HG02852 (cell line): ENCODE measurements around the gene DUSP11.
"Not testable (repeated sequence)": the region's sequence is repeated elsewhere in the genome, so short reads cannot be mapped to it uniquely, and the experiment has no call there.

ENCODE experiments used
- ATAC-seq: cut with Tn5 transposase; IDR thresholded peaks from one replicate; pipeline ENCODE4 v1.9.1; 2021; ENCODE audit warnings: mild to moderate bottlenecking, moderate library complexity; ENCODE audit not compliant: unreplicated experiment

Gene DUSP11

DNA sequence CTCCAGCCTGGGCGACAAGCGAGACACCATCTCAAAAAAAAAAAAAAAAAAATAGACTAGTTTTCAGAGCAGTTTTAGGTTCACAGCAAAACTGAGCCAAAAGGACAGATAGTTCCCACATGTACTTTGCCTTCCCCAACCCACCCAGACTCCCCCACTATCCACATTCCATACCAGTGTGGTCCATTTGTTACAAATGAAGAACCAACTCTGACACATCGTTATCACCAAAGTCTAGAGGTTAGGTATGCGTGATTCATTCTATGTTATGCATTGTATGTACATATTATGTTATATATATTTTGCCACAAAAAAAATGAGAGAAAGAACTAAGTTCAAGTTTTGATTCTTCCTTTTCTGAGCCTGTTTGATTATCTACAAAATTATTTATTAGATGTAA, 3.5 kb downstream of the DUSP11 start:
- no peak for ATAC-seq

DNA sequence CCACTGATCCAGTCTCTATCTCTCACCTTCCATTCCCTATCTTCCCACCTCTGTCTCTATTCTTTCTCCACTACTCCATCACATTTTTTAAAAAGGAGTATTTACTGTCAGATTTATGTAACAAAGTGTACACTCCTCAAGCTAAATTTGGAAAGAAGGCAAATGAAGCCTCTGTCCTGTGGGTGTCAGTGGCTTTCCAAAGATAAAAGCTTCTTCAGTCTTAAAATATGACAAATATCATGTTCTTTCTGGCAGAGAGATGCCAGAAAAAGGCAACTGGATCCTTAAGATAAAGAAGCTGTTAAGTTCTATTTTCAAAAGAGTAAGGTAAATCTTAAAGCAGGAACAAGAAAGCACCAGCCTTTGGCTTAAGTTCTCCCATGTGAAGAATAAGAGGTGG, 7.1 kb downstream of the DUSP11 start:
- no peak for ATAC-seq

DNA sequence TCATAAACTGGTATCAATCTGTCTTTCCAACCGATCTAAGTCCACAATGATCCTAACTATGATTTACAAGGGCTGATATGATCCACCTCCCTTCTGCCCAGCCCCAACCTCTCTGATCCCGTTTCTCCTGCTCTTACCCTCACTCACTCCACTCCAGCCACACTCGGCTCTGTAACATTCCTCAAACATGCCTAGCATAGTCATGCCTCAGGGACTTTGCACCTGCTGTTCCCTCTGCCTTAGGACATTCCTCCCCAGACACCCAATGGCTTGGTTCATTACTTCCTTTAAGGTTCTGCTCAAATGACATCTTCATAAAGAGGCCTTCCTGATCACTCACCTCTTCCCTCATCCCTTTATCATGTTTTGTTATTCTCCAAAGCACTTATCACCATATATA, 9.2 kb downstream of the DUSP11 start:
- ATAC-seq, result no peak

DNA sequence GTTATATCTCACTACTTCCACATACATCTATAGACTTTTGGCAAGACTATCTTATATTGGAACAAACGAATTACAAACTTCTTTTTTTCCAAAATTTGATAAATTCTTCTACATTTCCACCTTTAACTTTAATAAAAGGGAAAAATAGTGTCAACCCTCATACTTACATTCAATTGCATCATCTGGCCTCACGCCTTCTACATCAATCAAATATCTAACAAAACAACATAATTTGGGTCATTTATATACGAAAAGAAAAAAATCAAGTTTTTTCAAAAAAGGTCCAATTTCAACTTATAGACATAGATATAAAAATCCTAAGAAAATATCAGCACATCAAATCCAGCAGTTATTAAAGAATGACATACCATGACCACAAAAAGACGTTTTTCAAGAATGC, 12.9 kb downstream of the DUSP11 start:
- ATAC-seq, result no peak

DNA sequence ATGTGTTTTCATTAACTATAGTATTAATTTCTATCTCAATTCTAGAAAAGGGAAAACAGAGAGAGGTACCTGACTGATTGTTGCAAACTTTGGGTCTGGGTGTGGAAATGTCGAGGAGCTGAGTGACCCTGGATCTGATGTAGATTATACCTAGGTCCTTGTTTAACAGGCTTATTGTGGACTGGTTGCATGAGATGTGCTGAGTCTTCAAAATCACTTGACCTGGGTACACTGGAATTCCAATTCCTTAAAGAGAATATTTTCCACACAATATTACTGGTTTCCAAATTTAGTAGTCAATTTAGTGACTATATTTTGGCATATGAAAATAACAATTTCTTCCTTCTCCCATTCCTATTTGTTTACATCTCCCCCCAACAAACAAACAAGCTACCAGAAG, 13.6 kb downstream of the DUSP11 start:
- no peak for ATAC-seq

DNA sequence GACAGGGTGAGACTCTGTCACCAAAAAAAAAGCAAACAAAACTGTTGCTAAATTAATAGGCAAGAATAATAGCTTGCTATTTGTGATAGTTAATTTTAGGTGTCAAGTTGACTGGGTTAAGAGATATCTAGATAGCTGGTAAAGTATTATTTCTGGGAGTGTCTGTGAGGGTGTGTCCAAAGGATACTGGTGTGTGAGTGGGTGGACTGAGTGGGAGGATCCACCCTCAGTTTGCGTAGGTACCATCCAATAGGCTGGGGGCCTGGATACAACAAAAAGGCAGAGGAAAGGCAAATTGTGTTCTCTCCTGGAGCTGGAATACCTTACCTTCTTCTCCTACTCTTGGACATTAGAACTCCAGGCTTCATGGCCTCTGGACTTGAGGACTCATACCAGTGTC, 15.0 kb downstream of the DUSP11 start:
- no peak for ATAC-seq

DNA sequence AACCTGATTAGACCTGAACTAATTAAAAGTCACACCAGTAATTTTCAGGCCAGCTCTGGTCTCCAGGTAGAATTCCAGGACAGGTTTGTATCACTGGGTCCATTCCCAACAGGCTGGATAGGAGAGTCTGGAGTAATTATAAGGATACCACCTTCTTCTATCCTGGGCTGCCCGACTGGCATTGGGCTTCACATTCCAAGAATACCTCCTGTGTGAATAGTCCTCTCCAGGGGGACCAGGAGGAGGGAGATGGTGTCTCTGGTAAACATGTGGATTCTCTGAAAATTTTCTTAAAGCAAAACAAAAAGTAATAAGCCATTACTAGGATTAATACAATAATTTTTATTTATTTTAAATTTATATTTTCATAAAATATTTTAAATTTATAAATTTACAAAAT, 17.3 kb downstream of the DUSP11 start:
- no peak for ATAC-seq

DNA sequence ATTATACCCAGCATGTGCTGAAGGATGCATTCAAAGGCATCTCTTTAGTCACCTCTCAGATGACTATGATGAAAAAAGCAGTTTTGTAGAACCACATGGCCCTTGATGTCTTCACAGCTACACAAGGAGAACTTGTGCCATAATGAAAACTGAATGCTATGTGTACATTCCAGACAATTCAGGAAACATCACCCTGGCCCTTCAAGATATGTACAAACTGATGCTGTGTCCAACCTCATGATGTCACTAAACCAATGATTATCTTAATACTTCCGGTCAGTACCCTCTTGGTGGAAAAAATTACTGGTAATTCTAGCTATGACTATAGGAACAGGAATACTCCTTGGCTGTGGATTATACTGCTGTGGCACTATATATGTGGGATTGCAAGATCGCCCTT, 20.0 kb downstream of the DUSP11 start:
- no peak for ATAC-seq

DNA sequence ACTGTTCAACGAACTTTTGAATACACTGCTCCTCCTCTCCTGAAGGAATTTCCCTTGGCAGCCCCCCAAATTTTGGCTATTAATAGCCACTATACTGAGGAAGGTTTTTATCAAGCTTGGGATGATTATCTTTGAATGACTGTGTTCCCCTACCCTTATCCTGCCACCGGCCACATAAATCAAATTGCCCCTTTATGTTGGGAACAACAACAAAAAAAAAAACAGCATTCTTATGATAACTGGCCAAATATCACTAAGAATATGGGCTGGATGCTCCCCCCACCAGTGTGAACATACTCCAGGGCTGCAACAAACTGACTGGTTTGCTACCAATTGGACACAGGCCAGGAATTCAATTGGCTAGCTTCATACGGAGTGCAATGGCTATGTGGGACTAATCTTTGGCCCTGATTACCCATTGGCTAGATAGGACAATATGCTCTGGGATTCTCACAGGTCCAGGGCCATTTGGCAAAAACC, 20.6 kb downstream of the DUSP11 start:
- ATAC-seq, result no peak

DNA sequence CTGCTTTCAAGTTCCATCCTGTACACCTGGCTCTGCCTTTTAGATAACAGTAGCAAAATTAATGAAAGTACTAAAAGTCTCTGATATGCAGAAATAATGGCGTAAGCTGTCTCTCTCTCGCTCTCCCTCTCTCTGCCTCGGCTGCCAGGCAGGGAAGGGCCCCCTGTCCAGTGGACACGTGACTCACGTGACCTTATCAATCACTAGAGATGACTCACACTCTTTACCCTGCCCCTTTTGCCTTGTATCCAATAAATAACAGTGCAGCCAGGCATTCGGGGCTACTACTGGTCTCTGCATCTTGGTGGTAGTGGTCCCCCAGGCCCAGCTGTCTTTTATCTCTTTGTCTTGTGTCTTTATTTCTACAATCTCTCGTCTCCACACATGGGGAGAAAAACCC, 25.6 kb downstream of the DUSP11 start:
- ATAC-seq, result not testable (repeated sequence)

DNA sequence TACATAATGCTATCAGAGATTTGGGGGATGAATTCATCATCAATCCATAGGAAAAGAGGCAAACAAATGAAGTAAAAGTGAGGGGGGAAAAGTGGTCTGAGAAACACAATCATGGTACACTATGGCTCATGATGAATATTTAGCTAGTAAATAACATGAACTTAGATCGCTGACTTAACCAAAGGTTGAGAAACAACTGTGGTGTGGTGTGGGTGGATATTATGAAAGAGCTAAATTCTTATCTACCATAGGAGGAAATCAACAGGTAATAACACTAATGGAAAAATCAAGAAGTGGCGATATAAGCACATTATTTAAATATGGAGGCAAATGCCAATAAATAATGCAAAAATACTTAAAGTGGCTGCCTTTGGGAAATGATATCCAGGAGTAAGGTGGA, 30.6 kb downstream of the DUSP11 start:
- ATAC-seq, result no peak

DNA sequence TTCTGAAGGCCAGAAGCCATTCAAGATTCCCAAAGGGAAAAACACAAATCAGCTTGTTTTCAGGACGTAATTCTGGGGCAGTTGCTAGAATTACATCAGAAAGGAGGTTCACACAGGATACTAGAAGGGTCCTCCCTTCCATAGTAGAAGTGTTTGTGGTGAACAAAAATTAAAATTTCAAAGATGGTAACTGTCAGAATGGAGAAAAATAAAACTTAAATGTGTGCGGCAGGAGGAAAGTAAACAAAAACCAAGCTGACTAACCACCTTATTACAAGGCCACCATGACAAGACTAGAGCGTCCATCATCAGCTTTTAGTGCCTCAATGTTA, 33.1 kb downstream of the DUSP11 start:
- ATAC-seq, result no peak

DNA sequence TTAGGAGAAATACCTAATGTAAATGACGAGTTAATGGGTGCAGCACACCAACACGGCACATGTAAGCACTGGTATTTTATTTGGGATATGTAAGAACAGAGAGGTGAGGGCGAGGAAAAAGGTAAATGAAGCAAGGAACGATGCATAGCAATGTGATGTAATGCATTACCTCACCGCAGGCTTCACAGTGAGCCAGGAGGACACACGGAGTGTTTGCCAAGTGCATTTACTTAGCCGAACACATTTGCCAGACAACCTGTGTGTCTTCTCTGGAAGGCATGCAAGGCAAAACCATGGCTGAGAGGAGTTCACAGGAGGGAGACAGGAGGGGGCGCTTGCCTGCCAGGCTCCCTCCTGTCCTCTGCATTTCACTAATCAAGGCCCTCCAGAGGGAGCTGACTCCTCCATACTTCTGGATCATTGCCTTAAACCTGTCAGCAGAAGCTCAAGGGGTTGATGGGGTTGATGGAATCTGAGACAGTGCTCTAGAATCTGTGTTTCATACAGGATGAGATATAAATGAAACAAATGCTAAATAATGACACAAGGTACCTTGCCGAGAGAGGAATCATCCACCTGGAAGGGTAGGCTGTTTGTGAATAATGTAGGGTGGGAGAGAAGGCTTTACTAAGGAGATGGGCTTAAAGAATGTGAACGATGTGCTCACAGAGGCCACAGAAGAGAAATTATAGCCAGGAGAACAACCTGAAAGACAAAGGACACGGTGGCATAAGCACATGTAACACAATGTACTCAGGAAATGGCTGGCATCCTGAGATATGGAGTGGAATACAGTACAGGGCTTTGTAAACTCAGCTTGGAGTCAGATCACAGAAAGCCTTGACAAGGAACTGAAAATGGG, 33.7 kb downstream of the DUSP11 start:
- ATAC-seq, result no peak

DNA sequence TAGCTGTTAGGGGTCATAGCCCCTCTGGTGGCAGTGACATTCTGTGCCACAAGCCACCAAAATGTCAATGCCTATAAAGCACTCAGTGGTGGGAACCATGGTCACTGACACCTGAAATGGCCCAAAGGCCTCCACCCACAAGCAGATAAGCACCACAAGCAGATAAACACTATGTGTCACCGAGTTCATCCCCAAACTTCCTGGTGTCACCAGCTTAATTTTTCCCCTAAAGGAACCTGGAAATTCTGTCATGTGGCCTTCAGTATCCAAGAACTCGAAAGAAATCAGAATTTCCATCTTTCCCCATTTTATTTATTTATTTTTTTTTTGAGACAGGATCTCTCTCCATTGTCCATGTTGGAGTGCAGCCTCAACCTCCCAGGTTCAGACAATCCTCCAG, 39.1 kb downstream of the DUSP11 start:
- ATAC-seq, result no peak

DNA sequence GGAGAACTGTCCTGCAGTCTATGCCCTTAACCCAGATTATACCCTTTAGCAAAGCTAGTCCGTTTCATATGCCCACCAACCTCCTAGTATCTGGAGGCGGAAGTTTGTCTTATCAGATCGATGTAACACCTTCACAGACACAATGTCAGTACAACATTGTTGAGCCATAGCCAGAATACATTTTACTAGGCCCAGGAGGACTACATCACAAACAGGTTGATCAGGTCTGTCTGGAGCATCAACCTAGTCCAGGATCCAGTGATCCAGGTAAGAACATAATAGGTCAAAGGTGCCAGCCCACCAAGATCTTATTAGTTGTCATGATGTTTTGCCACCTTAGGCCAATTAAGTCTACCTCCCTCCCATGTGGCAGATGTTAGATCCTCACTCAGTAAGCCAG, 40.8 kb downstream of the DUSP11 start:
- ATAC-seq, result no peak

DNA sequence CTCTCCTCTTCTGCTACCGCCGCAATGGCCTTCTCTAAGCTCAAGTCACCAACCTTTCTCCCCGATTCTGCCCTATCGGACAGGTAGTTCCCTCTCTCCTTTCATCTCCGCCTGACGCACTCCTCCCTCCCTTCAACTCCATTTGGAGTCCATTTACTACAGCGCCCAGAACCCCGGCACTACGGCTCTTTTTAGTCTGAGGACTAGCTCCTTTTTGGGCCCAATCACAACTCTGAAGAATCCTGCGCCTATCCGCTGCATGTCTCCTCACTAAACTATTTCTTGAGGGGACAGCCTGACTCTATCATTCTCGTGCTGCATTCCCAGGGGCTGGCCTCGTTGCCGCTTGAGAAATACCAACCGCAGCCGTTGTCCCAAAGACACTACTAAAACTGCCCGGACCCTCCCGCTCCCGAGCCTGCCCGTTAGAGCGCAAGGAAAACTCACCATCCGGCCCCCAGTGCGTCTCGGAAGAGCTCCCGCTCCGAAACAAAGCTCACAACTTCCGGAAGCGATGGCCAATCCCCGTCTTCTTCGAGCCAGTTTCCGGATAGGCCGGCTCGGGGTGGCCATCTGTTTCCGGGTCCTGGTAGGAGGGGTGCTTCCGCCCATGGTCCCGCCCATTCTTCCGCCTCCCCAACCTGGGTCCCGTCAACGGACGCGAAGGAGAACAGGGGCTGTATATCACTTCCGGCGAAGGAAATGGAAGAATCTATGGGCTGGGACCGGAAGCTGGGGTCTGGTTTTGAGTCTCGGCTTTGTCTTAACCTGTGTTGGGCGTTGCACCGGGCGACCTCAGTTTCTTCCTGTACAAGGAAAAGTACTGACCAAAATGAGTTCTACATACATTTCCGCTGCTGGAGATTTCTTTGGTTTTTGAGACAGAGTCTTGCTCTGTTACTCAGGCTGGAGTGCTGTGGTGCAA, 42.8 kb downstream of the DUSP11 start, which contains the start of gene TPRKB:
Gene TPRKB, minus strand, starts transcription at position 491 of the 925 bp plus-strand sequence. CDS start 2,776 bp downstream, outside the sequence.
- peak; percentile 99 for ATAC-seq

DNA sequence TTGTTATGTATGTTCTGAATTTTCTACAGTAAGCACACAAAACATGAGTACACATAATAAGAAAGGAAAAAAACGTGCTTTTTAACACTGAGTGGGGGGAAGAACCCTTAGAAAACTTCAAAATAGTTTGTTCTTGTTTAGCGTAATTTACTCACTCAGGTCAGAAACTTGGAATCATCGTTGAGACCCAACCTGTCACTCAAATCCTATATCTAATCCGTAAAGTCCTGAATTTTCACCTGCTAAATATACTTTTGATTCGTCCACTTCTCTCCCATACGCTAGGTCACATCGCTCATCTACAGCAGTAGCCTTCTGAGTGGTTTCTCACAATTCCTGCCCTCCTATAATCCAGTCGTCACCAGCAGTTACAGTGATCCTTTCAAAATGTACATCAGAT, 43.5 kb downstream of the DUSP11 start:
- no peak for ATAC-seq

DNA sequence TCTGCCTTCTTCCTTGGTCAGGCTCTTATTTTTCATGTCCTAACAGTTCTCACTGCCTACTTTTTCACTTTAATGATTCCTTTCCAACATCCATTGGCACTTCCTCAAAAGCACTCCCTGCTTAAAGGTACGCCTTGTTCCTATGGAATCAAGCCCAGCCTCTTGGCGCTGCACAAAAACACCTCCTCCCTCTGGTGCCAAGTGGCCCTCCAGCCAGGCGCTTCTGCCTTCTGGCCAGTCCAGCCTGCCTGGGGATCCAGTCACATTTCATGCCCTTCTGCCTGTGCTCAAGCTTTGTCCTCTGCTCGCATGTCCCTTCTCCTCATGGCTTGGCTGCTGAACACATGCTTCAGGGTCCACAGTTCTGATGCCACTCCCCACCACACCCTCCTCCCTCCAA, 49.1 kb downstream of the DUSP11 start:
- ATAC-seq, result no peak

DNA sequence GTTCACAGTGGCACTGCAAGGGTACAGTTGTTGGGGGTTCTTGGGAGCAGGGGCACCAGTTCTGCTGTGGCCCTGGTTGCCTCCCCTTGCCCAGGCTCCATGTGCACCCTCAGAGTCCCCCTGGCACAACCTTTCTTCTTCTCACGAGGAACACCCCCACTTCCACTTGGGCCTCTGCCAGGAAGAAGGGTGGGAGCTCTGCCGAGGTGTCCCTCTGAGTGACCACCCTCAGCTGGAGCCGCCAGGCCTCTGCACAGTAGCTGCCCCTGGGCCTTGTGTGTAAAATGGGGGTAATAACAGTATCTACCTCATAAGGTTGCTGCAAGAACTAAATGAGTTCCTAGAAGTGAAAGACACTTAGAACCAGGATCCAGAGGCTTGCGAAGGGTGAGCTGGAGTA, 51.2 kb downstream of the DUSP11 start:
- no peak for ATAC-seq

DNA sequence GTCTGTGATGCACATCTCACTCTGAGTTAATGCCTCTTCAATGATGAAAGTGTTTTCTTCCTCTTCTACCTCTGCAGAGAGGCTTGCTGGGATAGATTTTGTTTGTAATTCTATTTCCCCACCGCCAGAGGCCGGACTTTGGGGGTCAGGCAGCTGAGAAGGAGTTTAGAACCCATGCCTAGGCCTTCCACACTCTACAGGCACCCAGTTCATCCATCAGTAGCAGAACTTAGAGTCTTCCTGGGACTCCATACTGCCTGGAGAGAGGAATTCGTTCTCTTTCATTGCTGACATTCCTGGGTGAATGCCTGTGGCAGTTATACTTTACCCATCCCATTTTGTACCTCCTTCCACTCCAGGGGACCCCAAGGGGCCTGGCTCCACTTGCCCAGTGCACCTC, 51.9 kb downstream of the DUSP11 start:
- no peak for ATAC-seq

DNA sequence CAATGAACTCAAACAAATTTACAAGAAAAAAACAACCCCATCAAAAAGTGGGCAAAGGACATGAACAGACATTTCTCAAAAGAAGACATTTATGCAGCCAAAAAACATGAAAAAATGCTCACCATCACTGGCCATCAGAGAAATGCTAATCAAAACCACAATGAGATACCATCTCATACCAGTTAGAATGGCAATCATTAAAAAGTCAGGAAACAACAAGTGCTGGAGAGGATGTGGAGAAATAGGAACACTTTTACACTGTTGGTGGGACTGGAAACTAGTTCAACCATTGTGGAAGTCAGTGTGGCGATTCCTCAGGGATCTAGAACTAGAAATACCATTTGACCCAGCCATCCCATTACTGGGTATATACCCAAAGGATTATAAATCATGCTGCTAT, 53.2 kb downstream of the DUSP11 start:
- ATAC-seq, result not testable (repeated sequence)
